Stimulated activated CD8-positive, alpha-beta memory T cell treated with anti-CD3 and anti-CD28 coated beads, Interleukin-12 subunit alpha, Interleukin-12 subunit beta, amount 100 ng/mL, for 1 hour (primary cell): ENCODE data around the gene GPR89A.
A peak's percentile ranks its signal among the peaks of the same experiment; 100 is the strongest.
"Not testable (repeated sequence)": the region's sequence is repeated elsewhere in the genome, so short reads cannot be mapped to it uniquely, and the experiment has no call there.

Experiments
- DNase-seq: peaks from one replicate; pipeline ENCODE4 v3.0.0-alpha.2; 2020; ENCODE audit warnings: low read depth

The GPR89A gene

GRCh38 chr1:145686078-145686477, 78.3 kb downstream of the GPR89A start:
- not testable (repeated sequence) for DNase-seq

DNA sequence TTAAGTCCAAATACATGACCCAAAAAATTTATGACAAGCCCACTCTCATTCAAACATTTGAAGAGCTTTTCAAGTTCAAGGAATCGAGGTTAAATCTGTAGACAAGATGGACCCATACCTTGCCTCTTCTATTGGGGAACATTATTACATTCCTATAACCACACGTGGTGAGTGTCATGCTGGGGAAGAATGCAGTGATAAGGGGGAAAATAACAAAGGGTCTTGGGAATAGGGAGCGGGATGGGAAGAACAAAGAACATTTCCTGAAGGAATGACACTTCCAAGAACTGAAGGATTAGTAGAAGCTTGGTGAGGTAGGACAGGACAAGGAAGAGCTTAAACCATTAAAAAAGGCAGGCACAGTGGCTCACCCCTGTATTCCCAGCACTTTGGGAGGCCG, 80.5 kb downstream of the GPR89A start:
- DNase-seq, result no peak

DNA sequence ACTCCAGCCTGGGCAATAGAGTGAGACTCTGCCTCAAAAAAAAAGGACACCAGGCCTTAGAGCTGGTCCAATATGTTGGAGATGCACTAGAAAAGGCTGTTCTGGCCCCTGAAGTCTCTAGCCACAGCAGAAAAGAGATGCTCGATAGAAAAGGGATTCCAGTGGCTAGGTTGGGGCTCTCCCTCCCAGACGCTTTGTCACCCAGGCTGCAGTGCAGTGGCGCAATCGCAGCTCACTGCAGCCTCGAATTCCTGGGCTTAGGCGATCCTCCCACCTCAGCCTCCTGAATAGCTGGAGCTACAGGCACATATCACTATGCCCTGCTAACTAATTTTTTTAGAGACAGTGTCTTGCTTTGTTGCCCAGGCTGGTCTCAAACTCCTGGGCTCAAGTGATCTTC, 81.1 kb downstream of the GPR89A start:
- DNase-seq, result no peak

DNA sequence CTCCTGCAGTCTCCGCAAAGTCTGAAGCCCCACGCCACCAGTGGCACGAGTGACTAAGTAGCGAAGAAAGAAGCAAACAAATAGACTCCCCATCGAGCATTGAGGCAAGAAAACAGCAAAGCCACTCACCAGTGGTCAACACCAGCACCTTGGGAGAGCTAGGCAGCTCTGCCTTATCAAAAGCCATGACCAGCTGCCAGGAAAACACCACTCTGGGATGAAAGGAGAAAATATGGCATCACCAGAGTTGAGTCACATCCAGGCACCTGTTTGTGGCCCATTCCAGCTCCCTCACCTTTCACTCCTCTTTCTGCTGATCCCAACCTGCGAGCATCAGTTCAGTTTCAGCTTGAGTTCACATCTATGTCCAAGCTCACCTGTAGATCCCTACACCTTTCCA, 82.1 kb downstream of the GPR89A start:
- no peak for DNase-seq

- DNase-seq, result peak; percentile 7
Observed at GRCh38 chr1:145690587-145691558, 83.1 kb downstream of the GPR89A start.

DNA sequence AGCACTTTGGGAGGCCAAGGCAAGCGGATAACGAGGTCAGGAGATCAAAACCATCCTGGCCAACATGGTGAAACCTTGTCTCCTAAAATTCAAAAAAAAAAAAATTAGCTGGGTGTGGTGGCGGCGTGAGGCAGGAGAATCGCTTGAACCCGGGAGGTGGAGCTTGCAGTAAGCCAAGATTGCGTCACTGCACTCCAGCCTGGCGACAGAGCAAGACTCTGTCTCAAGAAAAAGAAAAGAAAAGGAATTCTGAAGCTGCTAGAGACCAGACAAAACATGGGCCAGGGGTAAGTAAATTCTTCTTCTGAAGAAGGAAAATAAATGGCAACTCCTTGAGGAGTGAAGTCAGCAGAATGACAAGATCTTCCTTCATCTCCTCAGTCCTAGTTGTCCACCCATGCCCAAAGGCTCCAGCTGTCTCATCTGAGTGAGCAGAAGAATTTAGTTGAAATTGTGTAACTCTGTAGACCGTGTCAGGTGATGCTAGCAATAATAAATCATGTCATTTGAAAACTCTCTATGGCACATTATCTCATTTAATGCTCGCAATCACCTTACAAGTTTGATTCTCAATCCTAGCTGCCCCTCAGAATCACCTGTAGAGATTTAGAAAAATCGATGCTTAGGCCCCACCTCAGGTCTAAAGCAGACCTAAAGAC, 85.1 kb downstream of the GPR89A start:
- no peak for DNase-seq

- DNase-seq, result no peak
Observed at GRCh38 chr1:145695821-145696629, 88.2 kb downstream of the GPR89A start.

- DNase-seq, result no peak
Observed at GRCh38 chr1:145696630-145696960, 88.8 kb downstream of the GPR89A start.

- DNase-seq, result no peak
Observed at GRCh38 chr1:145701306-145701862, 93.6 kb downstream of the GPR89A start.

DNA sequence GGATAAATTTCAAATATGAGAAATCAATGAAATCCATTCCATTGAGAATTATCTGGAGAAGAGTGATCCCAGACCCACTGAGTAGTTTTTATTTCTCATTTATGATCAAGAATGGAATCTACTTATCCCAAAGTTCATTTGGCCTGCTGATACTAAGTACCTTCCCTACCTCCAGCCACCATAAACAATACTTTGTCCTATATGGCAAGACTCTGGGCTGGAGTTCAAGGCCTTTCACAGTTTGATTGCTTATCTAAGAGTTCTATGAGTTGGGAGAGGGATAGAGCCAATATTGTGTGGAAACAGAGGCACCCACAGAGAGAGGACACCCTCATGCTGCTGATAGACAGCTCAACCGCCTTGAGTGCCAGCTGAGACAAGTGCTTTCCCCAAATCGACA, 94.3 kb downstream of the GPR89A start:
- no peak for DNase-seq

DNA sequence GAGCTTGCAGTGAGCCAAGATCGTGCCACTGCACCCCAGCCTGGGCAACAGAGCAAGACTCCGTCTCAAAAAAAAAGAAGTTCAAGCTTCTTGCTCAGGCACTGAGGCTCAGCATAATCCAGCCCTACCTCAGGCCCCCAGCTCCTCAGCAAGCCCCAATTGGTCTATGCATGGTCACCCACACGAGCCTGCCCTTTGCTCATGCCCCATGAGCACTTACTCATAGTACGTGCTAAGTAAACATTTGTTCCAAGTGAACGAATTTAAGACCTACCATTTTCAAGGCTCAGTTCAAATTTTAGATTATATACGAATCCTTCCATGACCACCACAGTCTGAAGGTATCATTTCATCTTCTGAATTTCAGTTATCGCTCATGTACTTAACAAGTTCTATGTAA, 95.0 kb downstream of the GPR89A start:
- no peak for DNase-seq

DNA sequence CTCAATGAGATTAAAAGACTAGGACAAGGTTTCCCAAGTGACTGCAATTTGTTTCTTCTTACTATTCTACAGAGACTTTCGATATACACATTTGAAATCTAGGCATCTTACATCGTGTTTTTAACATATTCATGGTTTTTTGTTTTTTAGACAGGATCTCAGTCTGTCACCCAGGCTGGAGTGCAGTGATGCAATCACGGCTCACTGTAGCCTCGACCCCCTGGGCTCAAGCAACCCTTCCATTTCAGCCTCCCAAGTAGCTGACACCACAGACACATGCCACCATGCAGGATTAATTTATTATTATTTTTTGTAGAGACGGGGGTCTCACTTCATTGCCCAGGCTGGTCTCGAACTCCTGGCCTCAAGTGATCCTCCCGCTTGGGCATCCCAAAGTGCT, 97.8 kb downstream of the GPR89A start:
- no peak for DNase-seq

DNA sequence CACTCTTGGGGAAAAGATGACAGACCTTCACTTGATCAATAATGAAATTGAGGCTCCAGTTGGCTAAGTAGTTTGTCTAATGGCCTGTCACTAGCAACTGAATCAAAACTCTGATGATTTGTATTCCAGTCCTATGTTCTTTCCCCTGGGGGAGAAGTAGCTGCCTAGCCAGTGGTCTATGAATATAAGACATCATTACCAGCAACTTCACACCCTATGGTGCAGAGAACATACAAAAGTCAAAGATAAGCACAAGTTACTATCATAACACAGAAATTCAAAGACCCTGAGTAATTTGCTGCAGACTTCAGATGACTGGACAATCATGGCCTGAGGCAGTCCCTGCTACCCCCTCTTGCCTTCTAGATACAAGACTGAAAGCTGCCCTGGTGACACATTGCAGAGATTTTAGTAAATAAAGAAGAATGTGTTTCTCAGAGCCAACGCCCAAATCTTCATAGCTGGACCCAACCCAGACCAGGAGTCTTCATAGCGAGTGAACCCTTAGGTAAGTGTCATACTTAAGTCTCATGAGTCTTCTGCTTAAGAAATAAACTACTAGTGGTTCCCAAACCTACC, 98.4 kb downstream of the GPR89A start:
- DNase-seq, result no peak

- DNase-seq, result no peak
Observed at GRCh38 chr1:145707183-145707867, 99.5 kb downstream of the GPR89A start, which contains the start of gene PDZK1. TSS of gene PDZK1 (minus strand) at chr1:145707368. CDS start at chr1:145688021, 19,347 bp downstream.

DNA sequence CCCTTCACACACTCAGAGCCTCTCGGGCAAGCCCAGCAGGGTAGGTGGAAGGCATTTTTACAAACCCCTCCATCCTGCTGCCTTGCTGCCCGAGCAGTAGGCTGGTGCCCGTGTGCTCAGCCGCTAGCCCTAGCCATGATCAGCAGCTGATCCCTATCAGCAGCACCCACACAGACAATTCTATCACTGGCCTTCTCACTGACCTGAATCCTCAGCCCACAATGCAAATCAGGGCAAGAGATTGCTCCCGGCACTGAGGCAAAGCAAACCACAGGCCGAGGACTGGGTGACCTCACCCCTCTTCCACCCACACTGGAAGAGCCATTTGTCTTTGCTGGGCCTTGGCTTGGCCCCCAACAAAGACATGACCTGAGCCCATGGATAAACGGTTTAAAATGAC, 100.3 kb downstream of the GPR89A start:
- no peak for DNase-seq

DNA sequence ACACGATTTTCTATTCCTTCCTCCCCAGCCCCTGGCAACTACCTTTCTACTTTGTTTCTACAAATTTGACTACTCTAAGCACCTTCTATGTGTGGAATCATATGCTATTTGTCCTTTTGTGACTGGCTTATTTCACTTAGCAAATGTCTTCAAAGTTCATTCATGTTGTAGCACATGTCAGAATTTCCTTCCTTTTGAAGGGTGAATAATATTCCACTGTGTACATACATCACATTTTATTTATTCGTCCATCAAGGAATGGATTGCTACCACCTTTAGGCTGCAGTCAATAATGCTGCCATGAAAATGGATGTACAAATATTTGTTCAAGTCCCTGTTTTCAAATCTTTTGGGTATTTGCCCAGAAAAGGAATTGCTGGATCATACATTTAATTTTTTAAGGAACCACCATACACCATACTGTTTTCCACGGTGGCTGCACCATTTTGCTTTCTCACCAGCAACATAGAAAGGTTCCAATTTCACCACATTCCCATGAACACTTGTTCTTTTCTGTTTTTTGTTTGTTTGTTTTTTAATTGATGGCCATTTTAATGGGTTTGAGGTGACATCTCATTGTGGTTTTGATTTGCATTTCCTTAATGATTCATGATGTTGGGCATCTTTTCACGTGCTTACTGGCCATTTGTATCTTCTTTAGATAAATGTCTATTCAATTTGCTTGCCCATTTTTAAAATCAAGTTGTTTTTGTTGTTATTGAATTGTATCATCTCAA, 102.7 kb downstream of the GPR89A start:
- no peak for DNase-seq

- no peak for DNase-seq
Observed at GRCh38 chr1:145711213-145711651, 103.4 kb downstream of the GPR89A start.

GRCh38 chr1:145714524-145715111, 106.8 kb downstream of the GPR89A start:
- DNase-seq, result no peak

- no peak for DNase-seq
Observed at GRCh38 chr1:145716641-145717345, 109.0 kb downstream of the GPR89A start.
